C4-2B (cell line): ENCODE measurements around the gene SLC9A9.

Source experiments
- CTCF ChIP-seq: fragments of 450-650 bp; conservative IDR thresholded peaks from 2 replicates; pipeline ENCODE4 v1.5.1; 2017; ENCODE audit warnings: mild to moderate bottlenecking
- ZFX ChIP-seq: fragments of 450-650 bp; IDR thresholded peaks from 2 replicates; pipeline ENCODE4 v1.6.1; 2017

GRCh38 chr3:143736205-143736997 lies 111.9 kb downstream of the SLC9A9 start:
- no peak for TF ChIP-seq CTCF
- no peak for TF ChIP-seq ZFX
